HEK293T (cell line): ENCODE data around the gene GTF2H4.

ENCODE experiments used
- ARNT ChIP-seq: fragments of 450-650 bp; IDR thresholded peaks from 2 replicates; pipeline ENCODE4 v1.6.1; 2017; ENCODE audit warnings: mild to moderate bottlenecking
- FOXA1 ChIP-seq: fragments of 450-650 bp; IDR thresholded peaks from 2 replicates; pipeline ENCODE4 v1.6.1; 2016; ENCODE audit warnings: mild to moderate bottlenecking
- FOXM1 ChIP-seq: fragments of 450-650 bp; IDR thresholded peaks from 2 replicates; pipeline ENCODE4 v1.6.1; 2017; ENCODE audit warnings: mild to moderate bottlenecking, borderline replicate concordance
- HDGF ChIP-seq: fragments of 450-650 bp; IDR thresholded peaks from 2 replicates; pipeline ENCODE4 v1.6.1; 2017; ENCODE audit warnings: antibody characterized with exemption, borderline replicate concordance
- L3MBTL2 ChIP-seq: fragments of 450-650 bp; conservative IDR thresholded peaks from 2 replicates; pipeline ENCODE4 v1.6.1; 2016; ENCODE audit warnings: mild to moderate bottlenecking
- PKNOX1 ChIP-seq: fragments of 450-650 bp; IDR thresholded peaks from 2 replicates; pipeline ENCODE4 v1.6.1; 2016
- SUZ12 ChIP-seq: fragments of 450-650 bp; IDR thresholded peaks from 2 replicates; pipeline ENCODE4 v1.6.1; 2016; ENCODE audit warnings: mild to moderate bottlenecking
- TARDBP ChIP-seq: fragments of 450-650 bp; IDR thresholded peaks from 2 replicates; pipeline ENCODE4 v1.6.1; 2016

GRCh38 chr6:30876039-30876730, 31.8 kb upstream of the GTF2H4 start:
- TF ChIP-seq FOXM1 = no peak
- no peak for TF ChIP-seq FOXA1
- TF ChIP-seq PKNOX1 = no peak
- TF ChIP-seq TARDBP = no peak
- no peak for TF ChIP-seq HDGF
- TF ChIP-seq SUZ12 = no peak
- TF ChIP-seq L3MBTL2 = no peak
- TF ChIP-seq ARNT = no peak
